ENCODE measurements around the gene ABCA2. TPM values are rescaled to one million over a fixed set of nuclear protein-coding genes. Genes with fewer than 3 reads are reported as not detected.

ABCA2 gene
- total and polyA plus RNA-seq, 11 donors: 13.1 to 44.3 (median 30.6) TPM

GRCh38 chr9:137065336-137065967 lies 37.4 kb upstream of the ABCA2 start:
- no peak for ATAC-seq
- intact Hi-C loops (cut with DNase I): loop anchor here in 4 of 10 donors (2.0 to 10.0 kb wide), 4 partner anchors 17 to 281 kb away; partner anchors contain the start of gene NPDC1 (in 1 of the 4)
- no peak overlapping the region for H3K27ac ChIP-seq
- TF ChIP-seq, protein P1, sequence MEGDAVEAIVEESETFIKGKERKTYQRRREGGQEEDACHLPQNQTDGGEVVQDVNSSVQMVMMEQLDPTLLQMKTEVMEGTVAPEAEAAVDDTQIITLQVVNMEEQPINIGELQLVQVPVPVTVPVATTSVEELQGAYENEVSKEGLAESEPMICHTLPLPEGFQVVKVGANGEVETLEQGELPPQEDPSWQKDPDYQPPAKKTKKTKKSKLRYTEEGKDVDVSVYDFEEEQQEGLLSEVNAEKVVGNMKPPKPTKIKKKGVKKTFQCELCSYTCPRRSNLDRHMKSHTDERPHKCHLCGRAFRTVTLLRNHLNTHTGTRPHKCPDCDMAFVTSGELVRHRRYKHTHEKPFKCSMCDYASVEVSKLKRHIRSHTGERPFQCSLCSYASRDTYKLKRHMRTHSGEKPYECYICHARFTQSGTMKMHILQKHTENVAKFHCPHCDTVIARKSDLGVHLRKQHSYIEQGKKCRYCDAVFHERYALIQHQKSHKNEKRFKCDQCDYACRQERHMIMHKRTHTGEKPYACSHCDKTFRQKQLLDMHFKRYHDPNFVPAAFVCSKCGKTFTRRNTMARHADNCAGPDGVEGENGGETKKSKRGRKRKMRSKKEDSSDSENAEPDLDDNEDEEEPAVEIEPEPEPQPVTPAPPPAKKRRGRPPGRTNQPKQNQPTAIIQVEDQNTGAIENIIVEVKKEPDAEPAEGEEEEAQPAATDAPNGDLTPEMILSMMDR (IDR thresholded peaks at IDR 0.05): no peak
- TF ChIP-seq POLR2A (IDR thresholded peaks at IDR 0.05): no peak
- WGBS, 4 donors: 94 to 96% (median 95%) methylated on average over 18 to 23 of the region's 23 CpGs
- H3K9me3 ChIP-seq: no peaks in the 10 kb centered on the region
- H3K4me3 ChIP-seq: no peak overlapping the region
- peaks cover 0 to 14% (median 5%) of the 10 kb centered on the region in 9 donors for H3K27me3 ChIP-seq
- no peaks in the 10 kb centered on the region for H3K36me3 ChIP-seq
- peaks cover 0 to 21% (median 4%) of the 10 kb centered on the region in 12 donors for H3K4me1 ChIP-seq
- no peak for DNase-seq

DNA sequence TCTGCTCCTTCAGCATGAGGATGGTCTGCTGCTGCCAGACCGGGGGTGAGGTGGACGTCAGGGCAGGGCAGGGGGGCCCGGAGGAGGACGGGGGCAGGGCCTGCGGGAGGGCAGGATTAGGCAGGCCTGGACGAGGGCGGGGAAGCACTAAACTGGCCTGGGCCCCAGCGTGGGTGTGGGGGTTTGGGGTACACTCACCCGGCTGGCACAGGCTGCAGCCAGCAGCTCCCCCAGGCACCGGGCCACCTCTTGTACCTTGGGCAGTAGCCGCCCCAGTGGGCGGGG lies 36.8 kb upstream of the ABCA2 start:
- no peaks in the 10 kb centered on the region for H3K9me3 ChIP-seq
- H3K27me3 ChIP-seq: peaks cover 0 to 14% (median 5%) of the 10 kb centered on the region in 9 donors
- 84 to 93% (median 92%) methylated on average over 8 to 12 of the region's 12 CpGs for WGBS, 4 donors
- TF ChIP-seq POLR2A (IDR thresholded peaks at IDR 0.05): no peak
- TF ChIP-seq, protein P1 (IDR thresholded peaks at IDR 0.05): no peak
- DNase-seq: no peak
- no peak overlapping the region for H3K27ac ChIP-seq
- H3K4me1 ChIP-seq: peaks cover 0 to 15% (median 4%) of the 10 kb centered on the region in 12 donors
- H3K4me3 ChIP-seq: no peak overlapping the region
- intact Hi-C loops (cut with DNase I): loop anchor here in 6 of 10 donors (1.0 to 10.0 kb wide), 5 partner anchors 16 to 280 kb away; partner anchors contain the start of gene NPDC1 (in 4 of the 6)
- no peak for ATAC-seq
- no peaks in the 10 kb centered on the region for H3K36me3 ChIP-seq

DNA sequence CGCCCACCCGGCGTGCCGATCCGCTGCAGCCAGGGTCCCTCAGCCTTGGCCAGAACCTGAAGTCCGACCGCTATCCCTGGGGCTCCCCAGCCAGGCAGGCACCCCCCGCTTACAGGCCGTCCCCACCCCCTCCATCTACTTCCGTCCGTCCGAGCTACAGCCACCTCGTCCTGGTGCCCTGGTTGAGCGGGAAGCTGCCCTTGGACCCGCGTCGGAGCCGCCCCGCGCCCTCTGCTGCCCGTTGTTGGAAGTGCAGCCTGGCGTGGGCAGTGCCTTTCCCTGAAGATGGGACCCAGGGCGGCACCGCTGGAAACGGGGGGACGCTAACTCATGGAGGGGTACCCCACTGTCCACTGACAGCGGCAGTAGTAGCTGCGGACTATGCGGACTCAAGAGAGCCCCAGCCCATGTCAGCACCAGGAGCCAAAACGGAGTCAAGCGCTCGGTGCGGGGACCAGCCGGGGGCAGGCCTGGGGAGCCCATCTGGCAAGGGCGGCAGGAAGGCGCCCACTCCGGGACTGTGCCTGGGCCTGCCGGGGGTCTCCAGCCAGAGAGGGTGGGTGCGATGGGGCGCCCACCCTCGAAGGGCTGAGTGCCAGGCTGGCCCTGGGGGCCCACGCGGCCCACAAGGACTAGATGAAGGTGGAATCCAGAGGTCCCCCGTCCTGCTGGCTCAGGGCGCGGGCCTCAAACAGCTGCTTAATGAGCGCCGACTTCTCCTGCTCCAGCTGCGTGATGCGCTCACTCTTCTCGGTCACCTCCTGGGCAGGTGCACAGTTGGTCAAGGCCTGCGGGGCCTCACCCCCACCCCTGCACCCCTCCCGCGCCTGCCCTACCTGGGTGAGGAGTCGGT lies 36.2 kb upstream of the ABCA2 start:
- intact Hi-C loops (cut with DNase I): loop anchor here in 6 of 10 donors (1.0 to 10.0 kb wide), 4 partner anchors 15 to 279 kb away; partner anchors contain the start of gene NPDC1 (in 4 of the 6)
- Histone ChIP-seq H3K27me3 (peaks cover 0 to 9% (median 1%) of the 10 kb centered on the region in 9 donors), H3K27ac (no peak overlapping the region), H3K4me1 (peaks cover 0 to 10% (median 3%) of the 10 kb centered on the region in 12 donors), H3K36me3 (no peaks in the 10 kb centered on the region), H3K4me3 (no peak overlapping the region), H3K9me3 (no peaks in the 10 kb centered on the region)
- ATAC-seq (peak; percentile 31 to 65 (median 62)), DNase-seq (peak; percentile 55 to 87 (median 73))
- WGBS, 4 donors: 41 to 57% (median 51%) methylated on average over 34 to 55 of the region's 55 CpGs
- TF ChIP-seq POLR2A (IDR thresholded peaks at IDR 0.05): no peak
- TF ChIP-seq, protein P1 (IDR thresholded peaks at IDR 0.05): peak; percentile 87 to 99 (median 94)
